ENCODE results near the gene ARHGEF25.
A peak's percentile ranks its signal among the peaks of the same experiment; 100 is the strongest.

The ARHGEF25 gene

GRCh38 chr12:57621497-57622292, 10.5 kb downstream of the ARHGEF25 start:
- peak; percentile 42 to 62 for DNase-seq (ENCODE audit: low read depth in 2 of 2)

- DNase-seq (ENCODE audit: low read depth in 2 of 2), result no peak
Observed at GRCh38 chr12:57622293-57623245, 11.3 kb downstream of the ARHGEF25 start.

GRCh38 chr12:57623385-57623784, 12.2 kb downstream of the ARHGEF25 start:
- no peak for DNase-seq (ENCODE audit: low read depth in 2 of 2)

GRCh38 chr12:57623811-57624390, 12.7 kb downstream of the ARHGEF25 start:
- no peak for DNase-seq (ENCODE audit: low read depth in 2 of 2)

- no peak for DNase-seq (ENCODE audit: low read depth in 2 of 2)
Observed at GRCh38 chr12:57624441-57625220, 13.4 kb downstream of the ARHGEF25 start.

GRCh38 chr12:57625261-57626032, 14.2 kb downstream of the ARHGEF25 start:
- no peak for DNase-seq (ENCODE audit: low read depth in 2 of 2)

GRCh38 chr12:57626111-57626920, 15.1 kb downstream of the ARHGEF25 start:
- DNase-seq (ENCODE audit: low read depth in 2 of 2), result no peak

GRCh38 chr12:57626921-57627445, 15.7 kb downstream of the ARHGEF25 start:
- DNase-seq (ENCODE audit: low read depth in 2 of 2), result no peak

- no peak for DNase-seq (ENCODE audit: low read depth in 2 of 2)
Observed at GRCh38 chr12:57627501-57628279, 16.5 kb downstream of the ARHGEF25 start.

GRCh38 chr12:57628280-57629191, 17.3 kb downstream of the ARHGEF25 start:
- no peak for DNase-seq (ENCODE audit: low read depth in 2 of 2)

- no peak for DNase-seq (ENCODE audit: low read depth in 2 of 2)
Observed at GRCh38 chr12:57629897-57630471, 18.7 kb downstream of the ARHGEF25 start.

GRCh38 chr12:57630891-57631433, 19.7 kb downstream of the ARHGEF25 start:
- DNase-seq (ENCODE audit: low read depth in 2 of 2), result no peak

- no peak for DNase-seq (ENCODE audit: low read depth in 2 of 2)
Observed at GRCh38 chr12:57631566-57632072, 20.4 kb downstream of the ARHGEF25 start.

GRCh38 chr12:57632073-57632957, 21.1 kb downstream of the ARHGEF25 start:
- no peak for DNase-seq (ENCODE audit: low read depth in 2 of 2)

GRCh38 chr12:57632958-57633840, 22.0 kb downstream of the ARHGEF25 start, which contains the start of gene B4GALNT1:
B4GALNT1 (minus strand) TSS chr12:57633201; CDS start chr12:57632132, 1,069 bp downstream.
- DNase-seq (ENCODE audit: low read depth in 2 of 2), result peak; percentile 52 to 59
